SKM-1 (cell line): ENCODE data around the gene NUDT22.

ENCODE experiments used
- DNase-seq: peaks from one replicate; lab custom pipeline; 2025; ENCODE audit not compliant: unreplicated experiment; lab: John Stamatoyannopoulos, UW

Gene NUDT22

DNA sequence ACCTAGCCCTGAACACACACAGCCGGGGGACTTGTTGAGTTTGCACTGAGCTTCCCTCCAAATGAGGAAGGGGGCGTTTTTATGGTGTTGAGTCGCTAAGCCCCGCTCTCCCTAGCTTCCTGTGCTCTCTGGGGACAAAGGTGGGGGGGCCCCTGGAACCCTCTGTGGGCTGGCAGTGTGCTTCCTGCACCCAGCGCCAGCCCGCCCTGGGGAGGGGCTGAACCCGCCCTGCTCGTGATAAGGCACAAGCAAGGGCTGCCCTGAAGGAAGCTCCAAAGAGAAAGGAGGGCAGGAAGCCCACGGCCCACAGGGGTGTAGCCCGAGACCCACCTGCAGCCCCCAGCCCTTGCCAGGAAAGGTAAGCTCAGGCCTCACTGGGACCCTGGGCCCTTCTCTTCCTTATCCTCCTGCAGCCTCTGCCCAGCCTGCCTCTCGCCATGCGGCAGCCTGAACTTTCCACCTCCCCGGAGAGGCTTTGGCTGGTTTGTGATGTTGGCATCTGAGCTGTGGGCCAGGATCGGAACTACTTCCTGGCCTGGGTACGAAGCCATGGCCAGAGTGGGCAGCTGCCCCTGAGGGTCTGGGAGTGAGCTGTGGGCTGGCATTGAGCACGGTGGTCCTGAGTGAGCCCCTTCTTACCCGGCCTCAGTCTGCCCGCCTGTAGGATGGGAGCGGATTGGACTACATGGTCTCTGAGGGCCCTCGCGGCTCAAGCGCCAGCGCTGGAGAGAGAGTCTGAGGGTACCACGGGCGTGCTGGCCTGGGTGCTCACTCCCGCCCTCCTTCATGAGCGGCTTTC, 19.4 kb upstream of the NUDT22 start, which contains the start of gene FERMT3:
Gene FERMT3 (plus strand): TSS at position 265 of the 799 bp plus-strand sequence. CDS start 644 bp downstream, outside the sequence.
- peak; percentile 56 for DNase-seq

DNA sequence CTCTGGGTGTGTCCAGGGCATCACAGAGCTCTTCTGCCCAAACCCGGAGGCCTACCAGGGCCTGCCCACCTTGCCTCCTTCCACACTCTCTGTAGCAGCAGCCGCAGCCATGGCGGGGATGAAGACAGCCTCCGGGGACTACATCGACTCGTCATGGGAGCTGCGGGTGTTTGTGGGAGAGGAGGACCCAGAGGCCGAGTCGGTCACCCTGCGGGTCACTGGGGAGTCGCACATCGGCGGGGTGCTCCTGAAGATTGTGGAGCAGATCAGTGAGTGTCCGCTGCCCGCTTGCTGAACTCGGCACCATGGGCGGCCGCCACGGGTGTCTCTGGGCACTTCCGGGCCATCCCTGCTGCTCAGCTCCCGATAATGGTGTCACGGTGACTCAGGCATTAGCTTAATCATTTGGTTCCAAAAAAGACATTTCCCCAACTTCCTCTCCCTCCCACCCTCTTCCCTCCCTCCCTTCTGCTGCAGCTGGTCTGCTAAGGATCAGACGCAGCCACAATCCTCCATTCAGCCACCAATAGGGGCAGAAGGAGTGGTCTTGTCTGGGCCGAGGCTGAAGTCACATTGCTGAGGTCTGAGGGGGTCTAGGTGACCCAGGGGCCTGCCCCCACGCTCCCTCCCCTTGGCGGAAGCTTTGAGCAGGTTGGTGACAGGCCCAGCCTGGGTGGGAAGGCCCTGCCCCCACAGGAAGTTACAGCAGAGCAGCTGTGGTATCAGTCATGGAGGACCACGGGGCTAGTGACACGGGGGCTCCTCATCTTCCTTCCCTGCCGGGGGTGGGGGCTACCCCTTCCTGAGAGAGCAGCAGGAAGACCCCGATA, 18.6 kb upstream of the NUDT22 start:
- peak; percentile 81 for DNase-seq

DNA sequence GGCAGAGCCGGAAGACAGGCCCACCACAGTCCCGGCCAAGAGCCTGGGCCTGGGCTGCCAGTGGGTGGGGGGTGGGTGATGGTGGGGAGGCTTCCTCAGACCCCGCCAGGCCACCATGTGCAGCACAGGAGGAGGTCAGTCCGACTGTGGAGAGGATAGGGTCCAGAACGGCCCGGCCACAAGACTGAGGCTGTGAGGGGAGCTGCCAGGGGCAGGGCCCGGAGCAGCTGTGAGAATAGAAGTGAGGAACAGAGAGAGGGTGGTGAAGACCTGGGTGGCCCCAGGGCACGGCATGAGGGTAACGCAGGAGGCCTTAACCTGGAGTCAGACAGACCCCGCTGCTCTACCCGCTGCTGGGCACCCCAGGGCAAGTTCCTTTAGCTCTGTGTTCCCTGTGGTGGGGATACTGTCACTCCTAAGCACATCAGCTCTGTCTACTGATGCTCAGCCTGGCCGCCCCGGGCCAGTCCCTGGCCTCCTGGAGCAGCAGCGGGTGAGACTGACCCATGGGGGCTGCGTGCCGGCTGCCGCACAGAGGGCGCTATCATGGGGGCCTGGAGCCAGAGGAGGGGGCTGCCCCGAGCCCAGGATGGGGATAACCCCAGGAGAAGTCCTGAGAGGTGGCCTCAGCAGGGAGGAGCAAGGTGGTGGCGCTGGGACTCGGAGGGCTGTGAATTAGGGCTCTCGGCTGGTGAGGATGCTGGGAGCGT, 17.8 kb upstream of the NUDT22 start:
- DNase-seq, result no peak

DNA sequence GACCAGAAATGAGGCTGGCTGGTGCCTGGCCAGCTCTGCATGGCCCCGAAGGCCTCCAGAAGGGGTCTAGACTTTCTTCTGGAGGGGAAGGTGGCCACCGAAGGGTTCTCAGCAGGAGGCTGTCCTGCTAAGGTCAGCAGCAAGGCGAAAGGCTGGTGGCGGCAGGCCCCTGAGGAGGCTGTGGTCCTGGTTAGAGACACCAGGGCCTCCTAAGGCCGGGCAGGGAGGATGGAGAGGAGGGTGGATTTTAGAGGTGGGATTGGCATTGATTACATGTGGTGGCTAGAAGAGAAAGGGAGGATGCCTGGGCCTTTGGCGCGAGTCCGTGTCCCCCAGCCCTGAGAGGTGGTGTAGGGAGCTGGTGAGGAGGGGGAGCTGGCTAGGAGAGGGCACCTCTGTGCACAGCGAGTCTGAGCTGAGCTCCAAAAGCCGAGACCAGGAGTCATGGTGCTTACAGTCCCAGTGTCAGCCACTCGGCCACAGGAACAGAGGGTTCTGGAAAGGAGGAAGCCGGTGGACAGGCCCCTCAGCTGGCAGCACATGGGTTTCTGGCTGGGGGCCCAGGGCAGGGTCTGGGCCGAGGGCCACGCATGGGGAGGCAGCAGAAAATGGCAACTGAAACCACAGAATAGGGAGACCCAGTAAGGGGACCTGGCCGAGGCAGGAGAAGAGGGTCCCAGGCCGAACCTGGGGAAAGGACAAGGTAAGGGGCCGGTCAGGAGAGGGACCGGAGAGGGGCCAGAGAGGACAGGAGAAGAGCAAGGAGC, 17.1 kb upstream of the NUDT22 start:
- DNase-seq, result no peak

DNA sequence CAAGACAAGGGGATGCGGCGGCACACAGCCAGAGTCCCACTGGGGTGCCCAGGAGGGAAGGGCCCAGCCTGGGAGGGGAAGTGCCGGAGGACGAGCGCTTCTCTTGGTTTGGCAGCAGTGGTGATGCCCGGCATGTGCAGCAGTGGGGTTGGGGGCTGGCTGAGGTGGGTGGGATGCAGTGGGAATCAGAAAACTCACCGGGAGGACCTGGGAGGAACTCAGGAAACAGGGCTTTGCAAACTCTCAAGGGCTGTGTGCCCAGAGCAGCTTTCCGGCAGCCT, 16.6 kb upstream of the NUDT22 start:
- DNase-seq, result no peak

DNA sequence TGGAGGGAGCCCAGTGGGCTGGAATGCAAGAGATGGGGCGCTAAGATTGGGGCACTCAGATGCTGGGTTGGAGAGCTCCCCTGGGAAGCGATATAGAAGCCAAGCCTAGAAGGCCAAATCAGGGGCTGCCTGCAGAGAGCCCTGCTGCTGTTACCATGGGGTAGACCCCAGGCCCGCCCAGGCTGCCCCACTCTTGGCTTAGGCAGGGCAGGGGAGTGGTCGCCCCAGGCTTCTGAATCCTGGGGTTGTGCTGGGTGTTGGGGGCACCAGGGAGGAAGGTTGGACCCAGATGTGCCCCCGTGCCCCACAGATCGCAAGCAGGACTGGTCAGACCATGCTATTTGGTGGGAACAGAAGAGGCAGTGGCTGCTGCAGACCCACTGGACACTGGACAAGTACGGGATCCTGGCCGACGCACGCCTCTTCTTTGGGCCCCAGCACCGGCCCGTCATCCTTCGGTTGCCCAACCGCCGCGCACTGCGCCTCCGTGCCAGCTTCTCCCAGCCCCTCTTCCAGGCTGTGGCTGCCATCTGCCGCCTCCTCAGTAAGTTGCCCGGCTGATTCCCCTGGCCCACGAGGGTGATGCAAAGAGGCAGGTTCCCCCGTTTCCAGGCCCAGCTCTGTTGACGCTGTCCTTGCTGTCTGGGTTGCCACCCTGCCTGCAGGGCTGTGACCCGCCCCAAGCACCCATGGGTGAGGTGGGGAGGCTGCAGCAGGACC, 15.6 kb upstream of the NUDT22 start:
- DNase-seq, result no peak

DNA sequence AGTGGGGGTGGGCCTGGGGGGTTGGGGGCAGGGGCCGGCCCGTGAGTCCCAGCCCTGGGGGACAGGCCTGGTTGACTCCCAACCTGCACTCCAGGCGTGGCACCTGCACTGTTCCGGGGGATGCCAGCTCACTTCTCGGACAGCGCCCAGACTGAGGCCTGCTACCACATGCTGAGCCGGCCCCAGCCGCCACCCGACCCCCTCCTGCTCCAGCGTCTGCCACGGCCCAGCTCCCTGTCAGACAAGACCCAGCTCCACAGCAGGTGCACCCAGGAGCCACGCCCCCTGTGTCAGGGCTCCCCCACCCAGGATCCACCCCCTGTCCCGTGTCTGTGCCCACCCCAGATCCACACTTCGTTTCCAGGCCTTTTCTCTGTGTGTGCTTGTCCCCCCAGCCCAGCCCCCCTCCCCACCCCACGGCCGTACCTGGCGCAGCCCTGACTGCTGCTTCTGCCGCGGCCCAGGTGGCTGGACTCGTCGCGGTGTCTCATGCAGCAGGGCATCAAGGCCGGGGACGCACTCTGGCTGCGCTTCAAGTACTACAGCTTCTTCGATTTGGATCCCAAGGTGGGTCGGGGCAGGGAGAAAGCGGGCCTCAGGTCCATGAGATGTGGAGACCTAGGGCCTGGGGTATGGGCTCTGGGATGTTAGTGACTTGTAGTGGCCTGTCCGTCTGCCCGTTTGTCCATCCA, 14.7 kb upstream of the NUDT22 start:
- no peak for DNase-seq

DNA sequence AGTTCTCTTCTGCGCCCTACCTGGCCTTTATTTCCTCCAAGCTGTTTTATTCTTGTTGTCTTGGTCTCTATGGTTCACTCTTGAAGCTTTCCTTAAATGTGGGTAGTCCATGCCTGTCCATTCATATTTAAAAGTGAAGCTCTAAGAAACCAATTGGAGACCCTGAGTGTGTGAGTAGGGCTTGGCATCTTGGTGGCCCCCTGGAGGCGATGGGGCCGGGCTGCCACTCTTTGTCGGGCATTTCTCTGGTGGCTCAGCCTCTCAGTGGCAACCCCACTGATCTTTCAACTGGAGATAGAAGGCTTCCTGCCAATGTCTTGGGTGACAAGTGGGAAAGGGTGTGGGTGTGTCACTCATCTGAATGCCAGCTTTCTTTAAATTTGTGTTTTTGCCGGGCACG, 9.2 kb upstream of the NUDT22 start:
- DNase-seq, result no peak

DNA sequence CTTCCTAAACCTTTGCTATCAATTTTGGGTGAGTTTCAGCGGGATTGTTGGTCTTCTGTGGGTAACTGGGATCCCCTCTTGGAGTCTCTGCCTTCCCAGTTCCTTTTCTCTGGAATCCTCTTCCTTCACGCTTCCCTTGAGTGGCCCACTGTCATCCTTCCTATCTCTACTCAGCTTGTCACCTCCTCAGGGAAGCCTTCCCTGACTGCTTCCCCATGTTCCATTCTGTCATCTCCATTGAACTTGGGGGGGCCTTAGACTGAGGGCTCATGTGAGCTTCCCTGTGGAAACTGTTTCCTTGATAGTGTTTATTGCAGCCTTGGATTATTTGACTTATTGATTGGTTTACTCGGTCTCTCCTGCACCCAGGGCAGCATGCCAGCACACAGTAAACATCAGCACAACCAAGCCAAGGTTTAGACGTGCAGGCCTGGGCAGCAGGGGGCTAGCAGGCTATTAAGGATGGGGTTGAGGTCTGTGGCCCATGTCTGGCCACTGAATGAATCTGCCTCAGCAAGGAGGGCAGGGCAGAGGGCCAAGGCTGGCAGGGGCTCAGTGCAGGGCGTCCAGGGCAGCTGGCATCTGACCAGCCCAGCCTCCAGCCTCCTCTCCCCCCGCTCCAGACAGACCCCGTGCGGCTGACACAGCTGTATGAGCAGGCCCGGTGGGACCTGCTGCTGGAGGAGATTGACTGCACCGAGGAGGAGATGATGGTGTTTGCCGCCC, 7.3 kb upstream of the NUDT22 start:
- DNase-seq, result no peak

DNA sequence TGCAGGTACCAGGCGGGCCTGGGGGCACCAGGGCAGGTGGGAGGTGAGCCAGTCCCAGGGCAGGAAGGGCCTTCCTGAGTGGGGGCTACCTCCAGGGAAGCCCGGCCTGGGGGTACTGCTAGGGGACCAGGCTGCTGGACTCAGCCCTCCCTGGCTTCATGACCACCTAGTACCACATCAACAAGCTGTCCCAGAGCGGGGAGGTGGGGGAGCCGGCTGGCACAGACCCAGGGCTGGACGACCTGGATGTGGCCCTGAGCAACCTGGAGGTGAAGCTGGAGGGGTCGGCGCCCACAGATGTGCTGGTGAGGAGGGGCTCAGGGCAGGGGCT, 6.8 kb upstream of the NUDT22 start:
- DNase-seq, result no peak

DNA sequence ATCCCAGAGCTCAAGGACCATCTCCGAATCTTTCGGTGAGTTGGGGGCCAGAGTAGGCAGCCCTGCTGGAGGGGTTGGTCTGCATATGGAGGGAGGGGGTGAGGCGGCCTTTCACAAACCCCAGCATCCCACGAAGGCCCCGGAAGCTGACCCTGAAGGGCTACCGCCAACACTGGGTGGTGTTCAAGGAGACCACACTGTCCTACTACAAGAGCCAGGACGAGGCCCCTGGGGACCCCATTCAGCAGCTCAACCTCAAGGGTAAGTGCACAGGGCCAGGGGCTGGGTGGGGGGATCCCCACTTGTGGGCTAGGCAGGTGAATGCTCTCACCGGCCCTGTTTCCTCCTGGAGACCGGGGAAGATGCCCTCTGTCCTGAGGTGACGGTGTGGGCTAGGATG, 6.3 kb upstream of the NUDT22 start:
- DNase-seq, result no peak

DNA sequence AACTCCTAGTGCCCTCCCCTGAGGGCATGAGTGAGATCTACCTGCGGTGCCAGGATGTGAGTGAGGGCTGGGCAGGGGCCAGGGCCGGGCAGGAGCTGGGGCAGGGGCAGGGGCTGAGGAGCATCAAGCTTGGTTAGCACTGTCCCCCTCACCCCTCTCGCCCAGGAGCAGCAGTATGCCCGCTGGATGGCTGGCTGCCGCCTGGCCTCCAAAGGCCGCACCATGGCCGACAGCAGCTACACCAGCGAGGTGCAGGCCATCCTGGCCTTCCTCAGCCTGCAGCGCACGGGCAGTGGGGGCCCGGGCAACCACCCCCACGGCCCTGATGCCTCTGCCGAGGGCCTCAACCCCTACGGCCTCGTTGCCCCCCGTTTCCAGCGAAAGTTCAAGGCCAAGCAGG, 5.8 kb upstream of the NUDT22 start:
- DNase-seq, result no peak

DNA sequence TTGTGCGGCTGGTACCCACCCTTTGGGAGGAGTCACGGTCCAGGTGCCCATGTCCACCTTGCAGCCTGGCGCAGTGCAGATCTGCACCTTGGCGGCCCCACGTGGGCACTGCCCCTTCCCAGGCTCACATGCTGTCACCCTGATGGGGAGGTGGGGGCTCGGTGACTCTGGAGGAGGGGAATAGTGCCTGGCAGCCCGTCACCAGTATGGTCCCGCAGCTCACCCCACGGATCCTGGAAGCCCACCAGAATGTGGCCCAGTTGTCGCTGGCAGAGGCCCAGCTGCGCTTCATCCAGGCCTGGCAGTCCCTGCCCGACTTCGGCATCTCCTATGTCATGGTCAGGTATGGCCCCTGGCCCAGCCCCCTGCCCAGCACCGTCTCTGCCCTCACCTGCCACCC, 5.3 kb upstream of the NUDT22 start:
- no peak for DNase-seq

DNA sequence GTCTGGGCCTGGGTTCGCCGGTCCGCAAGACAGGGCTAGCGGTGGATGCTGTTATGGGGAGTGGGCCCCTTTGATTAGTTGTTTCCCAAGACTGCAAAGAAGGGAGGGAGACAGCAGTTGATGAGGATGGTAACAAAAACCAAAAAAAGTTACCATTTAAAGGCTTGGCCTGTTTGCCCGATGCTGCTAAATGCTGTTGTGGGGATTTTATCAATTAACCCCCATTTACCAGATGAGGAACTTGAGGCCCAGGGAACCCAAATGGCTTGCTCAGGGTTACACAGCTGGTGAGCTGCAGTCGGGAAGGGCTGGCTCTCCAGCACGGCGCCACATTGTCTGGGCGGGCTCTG, 3.4 kb upstream of the NUDT22 start:
- DNase-seq, result no peak

DNA sequence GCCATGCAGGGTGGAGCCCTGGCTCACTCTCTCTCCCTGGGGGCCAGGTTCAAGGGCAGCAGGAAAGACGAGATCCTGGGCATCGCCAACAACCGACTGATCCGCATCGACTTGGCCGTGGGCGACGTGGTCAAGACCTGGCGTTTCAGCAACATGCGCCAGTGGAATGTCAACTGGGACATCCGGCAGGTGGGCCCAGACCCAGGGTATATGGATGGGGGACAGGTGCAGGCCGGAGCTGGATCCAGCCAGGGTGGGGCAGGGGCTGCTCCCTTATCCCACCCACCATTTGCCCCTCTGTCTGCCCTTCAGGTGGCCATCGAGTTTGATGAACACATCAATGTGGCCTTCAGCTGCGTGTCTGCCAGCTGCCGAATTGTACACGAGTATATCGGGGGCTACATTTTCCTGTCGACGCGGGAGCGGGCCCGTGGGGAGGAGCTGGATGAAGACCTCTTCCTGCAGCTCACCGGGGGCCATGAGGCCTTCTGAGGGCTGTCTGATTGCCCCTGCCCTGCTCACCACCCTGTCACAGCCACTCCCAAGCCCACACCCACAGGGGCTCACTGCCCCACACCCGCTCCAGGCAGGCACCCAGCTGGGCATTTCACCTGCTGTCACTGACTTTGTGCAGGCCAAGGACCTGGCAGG, 2.9 kb upstream of the NUDT22 start:
- DNase-seq, result no peak

DNA sequence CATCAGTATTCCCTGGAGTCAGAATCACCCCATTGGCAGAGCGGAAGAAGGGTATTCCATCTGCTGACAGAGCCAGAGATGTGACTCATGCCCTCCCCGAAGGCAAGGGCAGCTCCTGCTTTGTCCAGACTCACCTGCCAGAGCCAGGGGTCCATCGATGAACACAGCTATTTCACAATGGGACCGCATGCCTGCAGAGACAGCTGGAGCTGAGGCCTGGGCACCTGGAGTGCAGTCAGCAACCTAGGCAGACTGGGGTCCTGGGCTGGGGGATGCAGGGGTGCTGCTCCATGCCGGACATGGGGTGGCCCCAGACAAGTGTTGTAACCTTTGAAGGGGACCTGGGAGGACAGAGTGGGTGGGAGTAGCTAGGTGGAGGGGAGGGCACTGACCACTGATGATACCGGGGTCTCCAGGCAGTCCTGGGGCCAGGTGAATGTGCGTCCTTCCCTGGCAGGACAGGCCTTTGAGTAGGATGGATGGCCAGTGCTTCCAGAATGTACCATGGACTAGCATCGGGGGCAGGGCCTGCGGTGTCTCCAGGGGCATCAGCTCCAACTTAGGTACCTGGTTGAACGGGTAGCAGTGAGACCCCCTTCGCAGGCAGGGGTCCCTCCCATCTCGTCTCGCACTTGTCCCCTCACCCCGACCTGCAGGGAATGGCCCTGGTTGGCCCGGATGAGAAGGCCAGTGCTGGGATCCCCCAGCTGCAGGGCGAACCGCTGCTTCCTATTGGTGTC, 1.8 kb upstream of the NUDT22 start:
- no peak for DNase-seq

DNA sequence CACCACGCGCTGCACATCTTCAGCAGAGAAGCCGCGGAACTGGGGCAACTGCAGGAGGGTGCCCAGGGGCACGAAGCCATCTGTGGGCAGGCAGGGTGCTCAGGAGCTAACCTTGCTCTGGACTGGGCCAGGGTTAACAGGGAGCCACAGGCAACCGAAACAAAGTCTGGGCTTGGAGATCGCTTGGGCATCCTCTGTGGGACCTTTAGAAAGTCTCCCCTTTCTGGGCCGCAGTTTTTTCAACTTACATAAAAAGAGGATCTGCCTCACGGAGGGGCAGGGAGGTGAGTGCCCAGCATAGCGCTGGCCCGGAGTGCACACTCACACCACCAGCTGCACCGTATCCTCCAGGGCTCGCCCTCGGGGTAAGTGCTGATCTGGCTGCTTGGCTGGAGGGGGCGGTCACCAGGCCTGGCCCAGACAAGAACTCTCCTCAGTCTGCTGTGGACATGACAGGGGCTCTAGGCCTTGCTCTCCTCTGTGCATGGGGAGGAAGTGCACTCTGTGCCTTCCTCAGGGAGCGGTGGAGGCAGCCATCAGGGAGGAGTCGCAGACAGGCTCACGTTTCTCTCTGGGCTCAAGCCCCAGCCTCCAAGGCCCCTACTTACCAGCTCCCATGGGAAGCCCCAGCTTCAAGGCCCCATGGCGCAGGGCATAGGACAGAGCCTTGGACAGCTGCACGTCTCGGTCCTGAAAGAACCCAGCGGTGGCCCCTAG, 1.0 kb upstream of the NUDT22 start:
- DNase-seq, result no peak
